GM12878 (cell line): ENCODE measurements around the gene SORBS2. TPM values are rescaled to one million over a fixed set of nuclear protein-coding genes. Genes with fewer than 3 reads are reported as not detected.

Experiments
- ATAC-seq: fragments of 200-7000 bp; cut with Tn5 transposase; 3 replicates; pipeline ENCODE4 v1.9.1; 2020; ENCODE audit warnings: mild to moderate bottlenecking, moderate library complexity
- BruUV-seq: library from RNA; stranded (reverse); fragments of 400-500 nt; replicated peaks from 2 replicates; lab custom pipeline; 2021; lab: Mats Ljungman, UMichigan
- CTCF ChIA-PET: fragments of 300-600 bp; sonication (Branson Sonifier 250); formaldehyde crosslinking; extraction: SDS; loops from one replicate; lab custom pipeline; 2021; ENCODE audit warnings: inconsistent platforms; lab: Yijun Ruan, JAX
- POLR2A ChIA-PET: fragments of 350-600 bp; formaldehyde crosslinking; extraction: SDS; loops from one replicate; lab custom pipeline; 2021; ENCODE audit warnings: inconsistent platforms; lab: Charles Lee
- RAD21 ChIA-PET: fragments of 300-600 bp; sonication (Branson Sonifier 250); formaldehyde crosslinking; loops from one replicate; lab custom pipeline; 2023; ENCODE audit warnings: antibody characterized with exemption; ENCODE audit not compliant: unreplicated experiment; lab: Charles Lee
- SMC1A ChIA-PET: fragments of 300-600 bp; sonication (Branson Sonifier 250); formaldehyde crosslinking; loops from one replicate; lab custom pipeline; 2023; ENCODE audit not compliant: unreplicated experiment, uncharacterized antibody; lab: Charles Lee
- DNase-seq: peaks from one replicate; pipeline ENCODE4 v3.0.0-alpha.2; 2011; ENCODE audit warnings: low read depth, low spot score
- FAIRE-seq: peaks from 3 replicates; lab custom pipeline; 2011; peaks lifted over from hg19 to GRCh38; lab: Jason Lieb, UNC
- H2AFZ ChIP-seq: 2 replicates; pipeline ENCODE4 v1.6.0; 2011; ENCODE audit warnings: low read depth, low read length, control low read depth; ENCODE audit not compliant: control insufficient read depth
- H3K27ac ChIP-seq: 2 replicates; pipeline ENCODE4 v1.5.1; 2011; ENCODE audit warnings: control low read depth; ENCODE audit not compliant: control insufficient read depth, insufficient read depth
- H3K27me3 ChIP-seq, 2 experiments: replicated peaks in 1 of 2; 2 replicates each; pipeline versions ENCODE4 v1.6.0 to v1.6.1; 2011; ENCODE audit warnings: low read length in 1 of 2; ENCODE audit not compliant: control insufficient read depth in 2 of 2, insufficient read depth in 2 of 2
- H3K36me3 ChIP-seq, 2 experiments: 2 replicates each; pipeline ENCODE4 v1.5.1; 2011; ENCODE audit warnings: low read length in 1 of 2; ENCODE audit not compliant: control insufficient read depth in 2 of 2, insufficient read depth in 2 of 2
- H3K4me1 ChIP-seq: 2 replicates; pipeline ENCODE4 v1.6.1; 2011; ENCODE audit warnings: mild to moderate bottlenecking, low read length, moderate library complexity, mixed read lengths; ENCODE audit not compliant: control insufficient read depth, insufficient read depth
- H3K4me2 ChIP-seq: 2 replicates; pipeline ENCODE4 v1.6.0; 2011; ENCODE audit warnings: control low read depth; ENCODE audit not compliant: control insufficient read depth, insufficient read depth
- H3K4me3 ChIP-seq: fragments of 200-600 bp; sonication (generic); 2 replicates; pipeline ENCODE4 v1.5.1; 2016
- H3K79me2 ChIP-seq: 2 replicates; pipeline ENCODE4 v1.6.0; 2011; ENCODE audit warnings: low read length; ENCODE audit not compliant: control insufficient read depth, insufficient read depth
- H3K9ac ChIP-seq: 2 replicates; pipeline ENCODE4 v1.8.0; 2011; ENCODE audit warnings: low read length, control low read depth, mixed read lengths; ENCODE audit not compliant: control insufficient read depth, insufficient read depth
- H3K9me3 ChIP-seq: replicated peaks from 3 replicates; pipeline ENCODE4 v1.5.1; 2011; ENCODE audit warnings: mild to moderate bottlenecking, low read length; ENCODE audit not compliant: control insufficient read depth, insufficient read depth
- H4K20me1 ChIP-seq: 2 replicates; pipeline ENCODE4 v1.6.0; 2011; ENCODE audit not compliant: control insufficient read depth, insufficient read depth
- ATF3 ChIP-seq: IDR thresholded peaks from 2 replicates; pipeline ENCODE4 v1.6.1; 2011; ENCODE audit warnings: low read depth, mild to moderate bottlenecking, low read length, moderate library complexity, borderline replicate concordance; ENCODE audit errors: extremely low read depth
- BACH1 ChIP-seq: fragments of 450-650 bp; IDR thresholded peaks from 2 replicates; pipeline ENCODE4 v1.6.1; 2017; ENCODE audit warnings: mild to moderate bottlenecking, borderline replicate concordance
- E2F8 ChIP-seq: fragments of 450-650 bp; IDR thresholded peaks from 2 replicates; pipeline ENCODE4 v1.6.1; 2018; ENCODE audit warnings: mild to moderate bottlenecking, low read depth, moderate library complexity; ENCODE audit not compliant: partially characterized antibody
- ETV6 ChIP-seq, 2 experiments: fragments of 450-650 bp in 1 of 2; IDR thresholded peaks in 1 of 2; conservative IDR thresholded peaks in 1 of 2; 2 replicates each; pipeline ENCODE4 v1.6.1; 2014; ENCODE audit warnings: antibody characterized with exemption in 1 of 2, borderline replicate concordance in 1 of 2, low read depth in 1 of 2, mild to moderate bottlenecking in 1 of 2, moderate library complexity in 1 of 2
- HDAC6 ChIP-seq: fragments of 200-600 bp; sonication (generic); IDR thresholded peaks from one replicate; pipeline ENCODE4 v1.8.0; 2017; ENCODE audit warnings: antibody characterized with exemption; ENCODE audit not compliant: unreplicated experiment
- MTA3 ChIP-seq: IDR thresholded peaks from 2 replicates; pipeline ENCODE4 v1.6.1; 2012; ENCODE audit warnings: low read length, inconsistent platforms, borderline replicate concordance
- NFXL1 ChIP-seq: fragments of 450-650 bp; IDR thresholded peaks from 2 replicates; pipeline ENCODE4 v1.6.1; 2017; ENCODE audit warnings: antibody characterized with exemption, mild to moderate bottlenecking, borderline replicate concordance
- NR2F1 ChIP-seq: fragments of 450-650 bp; conservative IDR thresholded peaks from 2 replicates; pipeline ENCODE4 v1.6.1; 2017; ENCODE audit warnings: mild to moderate bottlenecking
- PML ChIP-seq: IDR thresholded peaks from 2 replicates; pipeline ENCODE4 v1.6.1; 2012; ENCODE audit warnings: low read length, inconsistent platforms
- POLR2A ChIP-seq: IDR thresholded peaks from 2 replicates; pipeline ENCODE4 v1.6.1; 2011; ENCODE audit warnings: low read depth, mild to moderate bottlenecking, low read length
- POLR2AphosphoS5 ChIP-seq: IDR thresholded peaks from 2 replicates; pipeline ENCODE4 v1.6.1; 2011; ENCODE audit warnings: mild to moderate bottlenecking, low read length, inconsistent platforms
- RELA ChIP-seq: fragments of 450-650 bp; IDR thresholded peaks from 2 replicates; pipeline ENCODE4 v1.8.0; 2014; ENCODE audit warnings: borderline replicate concordance; ENCODE audit not compliant: partially characterized antibody
- SPI1 ChIP-seq: IDR thresholded peaks from 2 replicates; pipeline ENCODE4 v1.6.1; 2011; ENCODE audit warnings: low read depth, mild to moderate bottlenecking, low read length, moderate library complexity, borderline replicate concordance; ENCODE audit not compliant: insufficient read depth
- SREBF2 ChIP-seq: IDR thresholded peaks from 2 replicates; pipeline ENCODE4 v1.6.1; 2012; ENCODE audit warnings: mild to moderate bottlenecking, low read length
- SUPT20H ChIP-seq: IDR thresholded peaks from 2 replicates; pipeline ENCODE4 v1.6.1; 2011; ENCODE audit warnings: low read depth, mild to moderate bottlenecking, low read length, moderate library complexity, borderline replicate concordance; ENCODE audit not compliant: control insufficient read depth
- ZNF622 ChIP-seq: fragments of 450-650 bp; IDR thresholded peaks from 2 replicates; pipeline ENCODE4 v1.6.1; 2017; ENCODE audit warnings: mild to moderate bottlenecking, inconsistent platforms
- WGBS: methylation state at CpG from one replicate; pipeline ENCODE4 v1.1.6; 2016; ENCODE audit warnings: low lambda C conversion rate; ENCODE audit not compliant: insufficient replicate concordance, insufficient coverage; ENCODE audit errors: missing lambda C conversion rate; 5-methylcytosine and 5-hydroxymethylcytosine counted together
- in situ Hi-C: fragments of 300-500 bp; cut with MboI; formaldehyde crosslinking; loops from 9 replicates; pipeline ENCODE4 v1.14.3; 2018; ENCODE audit warnings: mixed read lengths
- intact Hi-C: fragments of 100-400 bp; cut with micrococcal nuclease; formaldehyde crosslinking; loops from one replicate; pipeline ENCODE4 v1.14.2; 2022; ENCODE audit not compliant: unreplicated experiment
- polyA plus RNA-seq, 11 experiments: library from polyadenylated mRNA; depleted of rRNA in 4 of 11; unstranded in 6 of 11; stranded (reverse) in 5 of 11; fragments of >200 nt; fragmentation: Nextera tagmentation in 4 of 11; fragmentation: Illumina TruSeq in 1 of 11; extraction: Ambion mirVana in 4 of 11; extraction: Trizol in 1 of 11; gene quantifications; 1 replicate in 1 of 11; 2 replicates in 10 of 11; pipeline versions ENCODE4 v1.2.1 to v1.2.3, GENCODE V29; 2011 to 2016; ENCODE audit warnings: inconsistent platforms in 2 of 11, missing spikeins in 2 of 11, low read depth in 1 of 11
- total RNA-seq, 4 experiments: library from RNA; depleted of rRNA in 3 of 4; stranded (reverse); fragments of >200 nt in 3 of 4; fragmentation: Illumina TruSeq in 1 of 4; extraction: Trizol in 1 of 4; gene quantifications; 2 replicates each; pipeline versions ENCODE4 v1.2.1 to v1.2.3, GENCODE V29; 2013 to 2021
- TF ChIP-seq, protein P1 (sequence below): IDR thresholded peaks from 2 replicates; pipeline ENCODE4 v1.6.1; 2012; ENCODE audit warnings: low read length, inconsistent platforms

The SORBS2 gene
- total and polyA plus RNA-seq, 10 of the 15 experiments (the other 5 are each of a cell fraction or from before 2014, with no cell fraction given): 0.06 to 3.0 (median 0.79) TPM

- Histone ChIP-seq H3K9me3 (no peaks in the 10 kb centered on the region), H3K4me3 (no peak overlapping the region), H3K79me2 (no peaks in the 10 kb centered on the region), H3K4me2 (no peak overlapping the region), H2AFZ (no peak overlapping the region), H3K36me3 (no peaks in the 10 kb centered on the region), H3K4me1 (no peaks in the 10 kb centered on the region), H3K27ac (no peak overlapping the region), H3K27me3 (no peaks in the 10 kb centered on the region; a peak in 1 of 4 replicates), H4K20me1 (no peaks in the 10 kb centered on the region), H3K9ac (no peak overlapping the region)
- intact Hi-C loops: no loop called here
- ChIA-PET POLR2A (no interaction called here), RAD21 (no interaction called here), CTCF (interaction anchor here (0.6 kb wide), 1 partner anchor 465 kb away, joined by 3 read pairs; no protein-coding TSS in a partner anchor), SMC1A (no interaction called here)
- no TSS peak for BruUV-seq
- ATAC-seq (no peak), DNase-seq (no peak), FAIRE-seq (no peak)
- TF ChIP-seq SPI1: no peak
- no peak for TF ChIP-seq NFXL1
- TF ChIP-seq PML: no peak
- TF ChIP-seq, protein P1, sequence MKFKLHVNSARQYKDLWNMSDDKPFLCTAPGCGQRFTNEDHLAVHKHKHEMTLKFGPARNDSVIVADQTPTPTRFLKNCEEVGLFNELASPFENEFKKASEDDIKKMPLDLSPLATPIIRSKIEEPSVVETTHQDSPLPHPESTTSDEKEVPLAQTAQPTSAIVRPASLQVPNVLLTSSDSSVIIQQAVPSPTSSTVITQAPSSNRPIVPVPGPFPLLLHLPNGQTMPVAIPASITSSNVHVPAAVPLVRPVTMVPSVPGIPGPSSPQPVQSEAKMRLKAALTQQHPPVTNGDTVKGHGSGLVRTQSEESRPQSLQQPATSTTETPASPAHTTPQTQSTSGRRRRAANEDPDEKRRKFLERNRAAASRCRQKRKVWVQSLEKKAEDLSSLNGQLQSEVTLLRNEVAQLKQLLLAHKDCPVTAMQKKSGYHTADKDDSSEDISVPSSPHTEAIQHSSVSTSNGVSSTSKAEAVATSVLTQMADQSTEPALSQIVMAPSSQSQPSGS: no peak
- no peak for TF ChIP-seq POLR2AphosphoS5
- TF ChIP-seq SUPT20H: no peak
- TF ChIP-seq E2F8: no peak
- no peak for TF ChIP-seq ETV6 (conservative IDR thresholded peaks at IDR 0.05 in 1 of 2, IDR thresholded peaks at IDR 0.05 in 1 of 2; ENCODE audit: borderline replicate concordance in 1 of 2, low read depth in 1 of 2)
- TF ChIP-seq SREBF2: no peak
- no peak for TF ChIP-seq NR2F1
- no peak for TF ChIP-seq POLR2A
- no peak for TF ChIP-seq ZNF622
- TF ChIP-seq RELA: no peak
- TF ChIP-seq MTA3: no peak
- TF ChIP-seq BACH1: no peak
- TF ChIP-seq ATF3: no peak
- no peak for TF ChIP-seq HDAC6
- 50% methylated on average over 1 of the region's 1 CpG for WGBS
- in situ Hi-C loops: no loop called here
These were observed 263.4 kb downstream of the SORBS2 start for GRCh38 chr4:185548587-185548986.
